Activated CD8-positive, alpha-beta memory T cell treated with anti-CD3 and anti-CD28 coated beads for 4 hours (primary cell): ENCODE measurements around the gene VSTM2L.
"Not testable (repeated sequence)": the region's sequence is repeated elsewhere in the genome, so short reads cannot be mapped to it uniquely, and the experiment has no call there.

Experiments
- DNase-seq, 2 donors: peaks; one replicate each; pipeline ENCODE4 v3.0.0-alpha.2; 2020; ENCODE audit warnings: low read depth in 2 of 2

VSTM2L gene

GRCh38 chr20:37937686-37938085 lies 34.8 kb downstream of the VSTM2L start:
- no peak for DNase-seq

GRCh38 chr20:37938181-37938750 lies 35.3 kb downstream of the VSTM2L start:
- no peak for DNase-seq

DNA sequence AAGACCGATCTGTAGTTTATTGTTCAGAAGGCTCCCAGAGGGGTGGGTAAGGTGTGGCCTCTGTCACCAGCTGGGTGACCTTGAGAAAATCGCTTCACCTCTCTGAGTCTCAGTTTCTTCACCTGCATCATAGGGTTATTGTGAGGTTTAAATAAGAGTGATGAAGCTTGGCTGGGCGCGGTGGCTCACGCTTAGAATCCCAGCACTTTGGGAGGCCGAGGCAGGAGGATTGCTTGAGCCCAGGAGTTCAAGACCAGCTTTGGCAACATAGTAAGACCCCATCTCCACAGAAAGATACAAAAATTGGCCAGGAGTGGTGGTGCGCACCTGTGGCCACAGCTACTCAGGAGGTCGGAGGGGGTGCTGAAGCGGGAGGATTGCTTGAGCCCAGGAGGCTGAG lies 36.0 kb downstream of the VSTM2L start:
- no peak for DNase-seq

- DNase-seq: no peak
Measured at GRCh38 chr20:37939701-37940560, 37.0 kb downstream of the VSTM2L start.

DNA sequence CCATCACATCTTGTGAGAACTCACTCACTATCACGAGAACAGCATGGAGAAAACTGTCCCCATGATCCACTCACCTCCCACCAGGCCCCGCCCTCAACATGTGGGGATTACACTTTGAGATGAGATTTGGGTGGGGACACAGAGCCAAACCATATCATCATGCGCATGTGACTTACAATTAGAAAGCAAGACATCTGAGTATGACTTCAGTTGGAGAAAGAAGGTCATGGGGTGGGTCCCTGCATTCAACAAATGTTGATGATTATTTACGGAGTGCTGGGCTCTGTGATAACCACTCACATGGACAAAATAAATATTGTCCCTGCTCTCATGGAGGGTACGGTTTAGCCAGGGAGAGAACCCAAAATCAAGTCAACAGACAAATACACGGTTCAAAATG lies 37.9 kb downstream of the VSTM2L start:
- DNase-seq: no peak

DNA sequence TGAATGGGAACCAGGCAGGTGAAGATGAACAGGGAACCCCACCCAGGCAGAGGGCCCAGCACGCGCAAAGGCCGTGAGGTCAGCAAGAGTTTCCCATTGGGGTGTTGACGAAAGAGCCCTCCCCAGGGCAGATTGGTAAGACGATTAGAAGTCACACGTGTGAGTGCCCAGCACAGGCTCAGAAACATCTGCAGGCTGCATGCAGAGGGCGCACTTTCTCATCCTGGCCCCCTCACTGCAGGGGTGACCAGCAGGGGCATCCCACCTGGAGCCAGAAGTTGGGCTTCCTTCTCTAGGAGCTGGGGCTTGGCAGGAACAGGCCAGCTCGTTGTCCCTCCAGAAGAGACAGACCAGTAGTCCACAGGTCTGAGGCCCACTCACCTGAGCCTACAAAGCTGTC lies 38.4 kb downstream of the VSTM2L start:
- no peak for DNase-seq

- DNase-seq: no peak
Measured at GRCh38 chr20:37941992-37942391, 39.1 kb downstream of the VSTM2L start.

DNA sequence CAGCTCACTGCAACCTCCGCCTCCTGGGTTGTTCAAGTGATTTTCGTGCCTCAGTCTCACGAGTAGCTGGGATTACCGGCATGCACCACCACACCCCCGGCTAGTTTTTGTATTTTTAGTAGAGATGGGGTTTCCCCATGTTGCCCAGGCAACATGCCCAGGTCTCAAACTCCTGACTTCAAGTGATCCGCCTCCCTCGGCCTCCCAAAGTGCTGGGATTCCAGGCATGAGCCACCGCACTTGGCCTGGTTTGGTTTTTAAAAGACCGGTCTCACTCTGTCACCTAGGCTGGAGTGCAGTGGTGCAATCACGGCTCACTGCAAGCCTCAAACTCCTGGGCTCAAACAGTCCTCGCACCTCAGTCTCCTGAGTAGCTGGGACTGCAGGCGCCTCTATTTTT lies 40.1 kb downstream of the VSTM2L start:
- DNase-seq: no peak

DNA sequence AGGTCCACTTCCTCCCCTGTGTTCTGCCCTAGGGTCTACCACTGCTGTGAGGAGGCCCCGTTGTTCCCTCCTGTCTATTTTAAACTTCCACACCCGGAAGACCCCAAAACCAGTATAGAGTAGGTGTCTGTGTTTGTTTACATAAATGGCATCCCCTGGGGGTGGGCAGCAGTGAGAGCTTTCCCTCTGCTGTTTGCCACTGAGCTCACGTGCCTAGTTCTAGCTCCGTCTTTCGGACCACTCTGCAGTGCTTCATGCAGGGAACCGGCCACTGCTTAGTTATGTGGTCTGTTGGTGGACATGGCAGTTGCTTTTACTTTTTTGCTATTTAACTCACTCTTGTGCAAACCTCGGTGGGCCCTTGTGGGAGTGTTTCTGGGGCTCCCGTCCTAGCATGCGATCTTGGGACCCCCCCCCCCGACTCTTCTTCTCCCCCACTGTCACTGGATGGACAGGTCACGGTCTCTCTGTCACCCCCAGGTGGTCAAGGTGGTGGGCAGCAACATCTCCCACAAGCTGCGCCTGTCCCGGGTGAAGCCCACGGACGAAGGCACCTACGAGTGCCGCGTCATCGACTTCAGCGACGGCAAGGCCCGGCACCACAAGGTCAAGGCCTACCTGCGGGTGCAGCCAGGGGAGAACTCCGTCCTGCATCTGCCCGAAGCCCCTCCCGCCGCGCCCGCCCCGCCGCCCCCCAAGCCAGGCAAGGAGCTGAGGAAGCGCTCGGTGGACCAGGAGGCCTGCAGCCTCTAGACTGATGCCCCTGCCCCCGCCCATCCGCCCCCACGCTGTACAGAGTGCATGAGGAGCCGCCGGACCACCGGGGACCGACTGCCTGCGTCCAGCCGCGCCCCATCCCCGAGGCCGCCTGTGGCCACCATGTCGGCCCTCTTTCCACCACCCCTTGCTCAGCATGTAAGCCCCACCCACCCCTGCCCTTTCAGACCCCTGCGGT lies 40.9 kb downstream of the VSTM2L start:
- DNase-seq: no peak

GRCh38 chr20:37944456-37944981 lies 41.6 kb downstream of the VSTM2L start:
- no peak for DNase-seq

GRCh38 chr20:37945091-37945547 lies 42.2 kb downstream of the VSTM2L start:
- no peak for DNase-seq

DNA sequence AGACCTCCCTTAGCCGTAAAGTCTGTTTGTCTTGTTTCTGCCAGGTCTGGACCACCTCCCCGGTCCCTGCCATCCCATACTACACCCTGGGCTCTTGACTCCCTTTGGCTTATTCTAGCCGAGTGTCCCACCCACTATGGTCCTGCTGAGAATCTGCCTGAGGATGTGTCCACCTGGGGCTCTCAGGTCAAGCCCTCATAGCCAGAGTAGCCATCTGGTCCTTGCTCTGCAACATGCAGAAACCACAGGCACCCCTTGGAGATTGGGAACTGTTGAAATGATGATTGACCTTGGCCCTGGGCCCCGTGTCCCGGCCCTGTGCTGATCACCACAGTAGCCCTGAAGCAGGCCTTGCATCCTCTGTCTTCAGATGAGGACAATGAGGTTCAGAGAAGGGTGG lies 44.0 kb downstream of the VSTM2L start:
- DNase-seq: no peak

- no peak for DNase-seq
Measured at GRCh38 chr20:37947943-37948342, 45.0 kb downstream of the VSTM2L start.

GRCh38 chr20:37948956-37949355 lies 46.0 kb downstream of the VSTM2L start:
- no peak for DNase-seq

DNA sequence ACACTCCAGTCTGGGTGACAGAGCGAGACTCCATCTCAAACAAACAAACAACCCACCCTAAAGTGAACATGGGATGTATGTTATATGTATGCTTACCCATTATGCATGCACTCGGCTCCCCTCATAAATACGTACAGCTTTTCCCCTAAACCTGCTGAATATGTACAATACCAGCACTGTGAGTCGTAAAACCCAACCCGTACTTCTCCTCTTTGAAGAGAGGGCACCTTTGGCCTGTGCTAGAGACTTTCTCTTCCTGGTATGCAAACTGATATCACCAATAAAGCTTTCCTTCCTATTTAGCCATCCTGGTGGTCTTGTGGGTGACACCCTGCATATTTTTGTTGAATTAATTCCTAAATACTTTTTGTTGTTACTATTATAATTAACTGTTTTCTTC lies 51.3 kb downstream of the VSTM2L start:
- no peak for DNase-seq

- no peak for DNase-seq
Measured at GRCh38 chr20:37954626-37955025, 51.7 kb downstream of the VSTM2L start.

- no peak for DNase-seq
Measured at GRCh38 chr20:37955511-37955910, 52.6 kb downstream of the VSTM2L start.

GRCh38 chr20:37956107-37956585 lies 53.2 kb downstream of the VSTM2L start:
- DNase-seq: no peak

- no peak for DNase-seq
Measured at GRCh38 chr20:37958856-37959520, 56.1 kb downstream of the VSTM2L start.

- no peak for DNase-seq
Measured at GRCh38 chr20:37961066-37961465, 58.1 kb downstream of the VSTM2L start.

GRCh38 chr20:37963483-37963882 lies 60.6 kb downstream of the VSTM2L start:
- not testable (repeated sequence) for DNase-seq
